HUES6 (cell line): ENCODE measurements around the gene ISLR2.
A peak's percentile ranks its signal among the peaks of the same experiment; 100 is the strongest.

Experiments used
- H3K27ac ChIP-seq: 2 replicates; pipeline ENCODE4 v1.7.0; 2013; ENCODE audit warnings: low read depth, mild to moderate bottlenecking, low read length, inconsistent platforms
- H3K27me3 ChIP-seq: 2 replicates; pipeline ENCODE4 v1.6.1; 2013; ENCODE audit warnings: low read length; ENCODE audit not compliant: control insufficient read depth, insufficient read depth
- H3K36me3 ChIP-seq: 2 replicates; pipeline ENCODE4 v1.6.1; 2013; ENCODE audit warnings: low read length; ENCODE audit not compliant: control insufficient read depth, insufficient read depth
- H3K4me1 ChIP-seq: 2 replicates; pipeline ENCODE4 v1.6.1; 2013; ENCODE audit warnings: low read length; ENCODE audit not compliant: control insufficient read depth, insufficient read depth
- H3K4me3 ChIP-seq: 2 replicates; pipeline ENCODE4 v1.5.1; 2013; ENCODE audit warnings: low read depth, low read length
- H3K9ac ChIP-seq: one replicate; pipeline ENCODE4 v1.6.1; 2013; ENCODE audit warnings: mild to moderate bottlenecking, low read length
- H3K9me3 ChIP-seq: 2 replicates; pipeline ENCODE4 v1.6.1; 2013; ENCODE audit warnings: low read depth, low read length; ENCODE audit not compliant: control insufficient read depth, insufficient read depth

The ISLR2 gene

DNA sequence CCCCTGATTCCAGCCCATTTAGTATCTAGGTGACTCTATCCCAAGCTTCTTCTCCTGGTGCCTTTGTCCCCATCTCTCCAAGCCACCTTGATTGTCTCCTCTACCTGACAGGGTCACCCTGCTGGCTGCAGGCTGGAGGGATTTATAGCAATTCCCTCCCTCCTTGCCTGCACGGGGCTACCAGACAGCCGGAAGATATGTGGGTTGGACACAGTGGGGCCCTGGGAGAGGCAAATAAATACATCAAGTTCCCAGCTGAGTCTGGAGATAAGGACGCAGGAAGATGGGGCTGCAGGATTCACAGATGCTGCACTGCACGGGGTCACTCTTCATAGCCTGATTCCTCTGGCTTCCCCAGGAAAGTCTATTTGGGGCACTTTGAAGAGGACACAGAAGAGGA is 9.3 kb upstream of the ISLR2 start:
- H3K27ac ChIP-seq: no peak overlapping the region
- H3K36me3 ChIP-seq: no peaks in the 10 kb centered on the region
- no peaks in the 10 kb centered on the region for H3K9me3 ChIP-seq
- H3K4me1 ChIP-seq: peaks cover 18% of the 10 kb centered on the region
- H3K27me3 ChIP-seq: peaks cover 11% of the 10 kb centered on the region; the same call in 1 of the 2 replicates
- no peak overlapping the region for H3K9ac ChIP-seq
- H3K4me3 ChIP-seq: no peak overlapping the region

DNA sequence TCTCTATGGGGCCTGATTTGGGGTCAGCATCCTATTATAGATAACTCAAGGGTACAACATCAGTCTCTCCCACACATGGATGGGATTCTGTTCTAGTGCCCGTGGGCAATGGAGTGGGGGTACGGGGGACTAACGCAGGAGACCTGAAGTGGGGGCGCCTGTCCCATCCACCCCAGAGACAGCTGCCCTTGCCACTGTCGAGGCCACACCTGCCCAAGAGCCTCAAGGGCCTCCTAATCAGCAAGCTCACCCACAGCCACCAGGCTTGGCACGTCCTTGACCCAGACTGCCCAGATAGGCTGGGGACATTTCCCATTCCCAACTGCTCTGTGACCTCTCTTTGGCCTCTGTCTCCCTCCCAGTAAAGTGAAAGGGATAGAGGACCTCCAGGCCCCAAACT is 8.5 kb upstream of the ISLR2 start:
- no peaks in the 10 kb centered on the region for H3K9me3 ChIP-seq
- peaks cover 18% of the 10 kb centered on the region for H3K4me1 ChIP-seq
- peaks cover 17% of the 10 kb centered on the region for H3K27me3 ChIP-seq
- no peaks in the 10 kb centered on the region for H3K36me3 ChIP-seq
- H3K27ac ChIP-seq: no peak overlapping the region
- no peak overlapping the region for H3K9ac ChIP-seq
- no peak overlapping the region for H3K4me3 ChIP-seq

DNA sequence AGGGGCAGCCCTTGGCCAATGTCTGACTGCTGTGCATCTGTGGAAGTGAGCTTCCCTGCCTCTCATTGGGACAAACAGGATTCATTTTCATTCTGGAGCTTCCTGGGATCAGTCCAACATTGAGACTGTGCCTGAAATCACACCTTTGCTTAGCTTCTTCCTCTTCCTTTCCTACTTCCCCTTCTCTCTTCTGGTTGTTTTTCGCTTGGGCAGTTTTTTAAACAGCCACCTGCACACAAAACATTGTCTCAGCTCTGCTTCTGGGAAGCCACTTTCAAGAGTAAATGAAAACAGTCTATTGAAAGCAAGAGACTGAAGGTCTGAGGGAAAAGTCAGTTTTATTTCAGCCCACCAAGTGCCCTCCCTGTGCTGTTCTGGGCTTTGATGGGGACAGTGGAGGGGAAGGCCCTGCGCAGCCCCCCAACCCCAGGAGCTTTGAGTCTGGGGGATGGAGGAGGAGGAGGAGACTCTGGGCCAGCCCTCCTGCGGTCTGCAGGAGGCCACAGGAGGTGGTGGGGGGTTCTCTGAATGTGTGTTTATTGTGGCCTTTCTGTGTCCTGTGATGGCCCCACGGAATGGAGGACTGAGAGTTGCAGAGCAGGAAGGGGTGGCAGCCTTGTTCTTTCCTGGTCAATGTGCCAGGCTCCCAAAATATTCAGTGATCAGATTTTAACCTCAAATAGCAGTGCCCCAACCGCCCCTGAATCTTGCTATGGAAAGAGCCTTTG is 7.8 kb upstream of the ISLR2 start:
- Histone ChIP-seq H3K27me3 (peaks cover 24% of the 10 kb centered on the region), H3K4me1 (peaks cover 23% of the 10 kb centered on the region), H3K36me3 (no peaks in the 10 kb centered on the region), H3K9ac (no peak overlapping the region), H3K4me3 (no peak overlapping the region), H3K9me3 (no peaks in the 10 kb centered on the region), H3K27ac (no peak overlapping the region)

DNA sequence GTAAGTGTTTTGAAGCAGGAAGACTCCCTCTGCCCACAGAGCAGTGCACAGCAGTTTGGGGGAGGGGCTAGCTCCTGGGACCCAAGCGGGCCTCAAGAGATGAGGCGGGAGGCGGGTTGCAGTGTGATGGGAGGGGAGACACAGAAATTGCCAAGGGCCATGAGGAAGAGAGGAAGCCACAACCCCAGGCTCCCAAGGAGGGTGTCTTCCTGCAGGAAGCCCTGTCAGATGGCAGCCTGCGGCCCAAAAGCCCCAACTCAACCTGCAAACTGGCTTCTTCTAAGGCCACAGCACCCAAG is 7.3 kb upstream of the ISLR2 start:
- H3K27ac ChIP-seq: no peak overlapping the region

DNA sequence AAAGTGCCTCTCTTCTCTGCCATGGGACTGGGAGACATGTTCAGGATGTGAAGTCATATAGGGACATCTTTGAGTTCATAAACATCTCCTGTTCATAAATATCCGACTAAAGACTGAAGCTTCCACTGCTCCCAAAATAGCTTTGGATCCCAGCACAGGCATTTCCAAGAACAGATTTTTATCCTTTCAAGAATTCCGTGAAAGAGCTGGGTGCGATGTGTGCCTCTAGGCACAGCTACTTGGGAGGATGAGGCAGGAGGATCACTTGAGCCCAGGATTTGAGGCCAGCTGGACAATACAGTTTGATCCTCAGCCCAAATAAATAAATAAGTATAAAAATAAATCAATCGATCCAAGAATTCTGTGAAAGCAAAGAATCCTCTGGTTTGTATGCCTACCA is 6.7 kb upstream of the ISLR2 start:
- H3K36me3 ChIP-seq: no peaks in the 10 kb centered on the region
- peaks cover 34% of the 10 kb centered on the region for H3K27me3 ChIP-seq
- no peaks in the 10 kb centered on the region for H3K9me3 ChIP-seq
- H3K27ac ChIP-seq: no peak overlapping the region
- peaks cover 27% of the 10 kb centered on the region for H3K4me1 ChIP-seq
- H3K9ac ChIP-seq: no peak overlapping the region
- H3K4me3 ChIP-seq: no peak overlapping the region

More for the DNA sequence above, 7.3 kb upstream of the ISLR2 start:
- Histone ChIP-seq H3K4me1 (peaks cover 23% of the 10 kb centered on the region), H3K4me3 (no peak overlapping the region), H3K9ac (no peak overlapping the region), H3K36me3 (no peaks in the 10 kb centered on the region), H3K27me3 (peaks cover 29% of the 10 kb centered on the region), H3K9me3 (no peaks in the 10 kb centered on the region)

DNA sequence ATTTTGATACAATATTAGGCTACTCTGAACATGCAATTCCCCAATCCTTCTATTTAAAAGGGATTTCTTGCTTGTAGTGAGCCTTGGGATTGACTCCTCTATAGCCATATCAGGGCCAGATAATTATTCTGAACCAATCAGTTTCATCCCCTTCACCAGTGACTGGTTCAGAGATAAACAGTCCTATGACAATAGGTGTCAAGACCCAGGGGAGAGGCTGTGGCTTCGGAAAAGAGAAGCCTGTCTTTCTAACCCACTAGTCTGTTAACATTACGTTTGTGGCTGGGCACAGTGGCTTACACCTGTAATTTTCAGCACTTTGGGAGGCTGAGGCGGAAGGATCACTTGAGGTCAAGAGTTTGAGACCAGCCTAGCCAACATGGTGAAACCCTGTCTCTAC is 6.2 kb upstream of the ISLR2 start:
- Histone ChIP-seq H3K4me1 (peaks cover 32% of the 10 kb centered on the region), H3K4me3 (no peak overlapping the region), H3K9ac (no peak overlapping the region), H3K27ac (no peak overlapping the region), H3K9me3 (no peaks in the 10 kb centered on the region), H3K27me3 (peaks cover 40% of the 10 kb centered on the region), H3K36me3 (no peaks in the 10 kb centered on the region)

DNA sequence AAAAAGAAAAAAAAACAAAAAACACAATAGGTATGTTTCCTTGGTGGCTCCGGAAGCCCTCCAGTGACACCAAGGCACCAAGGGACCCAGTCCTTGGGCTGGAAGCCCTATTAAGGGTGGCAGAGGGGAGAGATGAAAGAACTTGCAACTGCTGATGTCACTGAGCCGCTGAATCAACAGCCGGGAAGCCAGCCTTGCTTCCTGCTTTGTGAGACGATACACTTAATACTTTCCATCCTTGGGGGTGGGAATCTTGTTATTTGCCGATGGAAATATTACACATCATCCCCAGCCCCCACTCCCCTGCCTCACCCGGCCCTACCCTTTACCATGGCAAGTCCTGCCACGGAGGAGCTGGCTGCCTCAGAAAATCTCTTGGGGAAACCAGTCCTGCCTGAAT is 5.6 kb upstream of the ISLR2 start:
- no peaks in the 10 kb centered on the region for H3K9me3 ChIP-seq
- H3K27me3 ChIP-seq: peaks cover 45% of the 10 kb centered on the region
- H3K4me1 ChIP-seq: peaks cover 37% of the 10 kb centered on the region
- no peak overlapping the region for H3K4me3 ChIP-seq
- H3K9ac ChIP-seq: no peak overlapping the region
- no peaks in the 10 kb centered on the region for H3K36me3 ChIP-seq
- no peak overlapping the region for H3K27ac ChIP-seq

DNA sequence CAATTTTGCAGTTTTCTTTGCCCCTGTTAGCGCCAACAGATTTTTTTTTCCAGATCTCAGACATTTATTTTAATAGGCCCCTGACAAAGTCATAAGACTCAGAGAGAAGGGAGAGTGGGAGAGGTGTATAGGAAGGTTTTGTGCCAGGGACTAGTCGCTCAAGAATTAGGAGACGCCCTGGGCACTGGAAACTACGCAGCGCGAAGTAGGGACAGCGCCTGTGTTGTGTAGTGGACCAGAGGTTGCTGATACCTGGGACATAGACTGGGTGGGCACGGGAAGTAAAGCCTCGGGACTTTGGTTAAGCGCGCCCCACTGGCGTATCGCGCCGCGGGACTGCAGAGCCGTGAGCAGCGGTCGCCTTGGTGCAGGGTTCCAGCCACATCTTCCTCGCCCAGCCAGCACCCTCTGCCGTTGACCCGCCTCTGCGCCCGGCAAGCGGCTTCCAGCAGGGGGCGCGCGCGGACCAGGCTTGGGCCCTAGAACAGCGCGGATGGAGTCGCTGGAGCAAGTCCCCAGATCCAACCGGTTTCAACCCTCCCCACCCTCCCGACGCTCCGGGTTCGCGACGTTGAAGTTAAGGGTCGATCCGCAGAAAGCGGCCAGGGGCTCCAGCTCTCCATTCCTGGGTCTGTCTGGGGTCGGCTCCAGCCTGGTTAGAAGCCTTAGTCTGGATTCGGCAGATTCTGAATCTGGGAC is 3.0 kb upstream of the ISLR2 start:
- H3K27ac ChIP-seq: no peak overlapping the region
- H3K27me3 ChIP-seq: peaks cover 72% of the 10 kb centered on the region
- peaks cover 50% of the 10 kb centered on the region for H3K4me1 ChIP-seq
- H3K4me3 ChIP-seq: peak overlapping the region; percentile 49
- no peak overlapping the region for H3K9ac ChIP-seq
- H3K9me3 ChIP-seq: no peaks in the 10 kb centered on the region
- no peaks in the 10 kb centered on the region for H3K36me3 ChIP-seq

DNA sequence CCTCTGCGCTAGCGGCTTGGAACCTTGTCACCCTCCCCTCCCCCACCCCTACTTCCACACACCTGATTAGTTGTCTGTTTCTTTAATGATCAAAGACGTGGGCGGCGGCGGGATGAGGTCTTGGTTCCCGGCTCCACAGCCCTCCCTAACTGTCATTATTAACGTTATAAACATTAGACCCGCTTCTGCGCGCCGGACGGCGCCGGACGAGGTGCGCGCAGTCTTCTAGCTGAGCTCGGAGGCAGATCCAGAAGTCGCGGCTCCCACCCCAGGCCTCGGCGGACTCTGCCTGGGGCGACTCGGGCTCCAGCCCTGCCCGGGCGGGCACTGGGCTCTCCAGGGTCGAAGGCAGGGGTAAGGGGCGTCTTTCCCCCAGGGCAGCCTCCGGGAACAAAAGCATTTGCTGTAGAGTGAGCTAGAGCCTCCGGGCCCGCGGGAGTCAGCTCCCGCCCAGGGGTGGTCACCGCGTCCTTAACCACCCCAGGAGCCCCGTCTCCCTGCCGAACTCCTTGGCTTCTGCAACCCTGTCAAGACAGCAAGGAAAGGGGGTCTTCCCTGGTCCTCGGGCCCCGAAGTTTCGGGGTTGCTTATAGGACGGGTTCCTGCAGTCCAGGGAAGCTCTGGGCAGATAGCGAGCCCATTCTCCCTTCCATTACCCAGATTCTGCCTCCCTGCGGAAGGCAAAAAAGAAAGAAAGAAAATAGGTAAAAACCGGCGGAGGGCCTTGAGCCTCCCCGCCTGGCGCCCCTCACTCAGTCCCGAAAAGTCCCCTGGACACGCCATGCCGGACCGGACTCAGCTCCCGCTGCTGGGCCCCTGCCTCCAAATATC is 2.2 kb upstream of the ISLR2 start:
- no peak overlapping the region for H3K27ac ChIP-seq
- H3K9me3 ChIP-seq: peaks cover 5% of the 10 kb centered on the region; the same call in 1 of the 2 replicates
- no peaks in the 10 kb centered on the region for H3K36me3 ChIP-seq
- H3K4me3 ChIP-seq: peak overlapping the region; percentile 49
- H3K27me3 ChIP-seq: peaks cover 79% of the 10 kb centered on the region
- H3K9ac ChIP-seq: peak overlapping the region; percentile 51
- peaks cover 49% of the 10 kb centered on the region for H3K4me1 ChIP-seq

DNA sequence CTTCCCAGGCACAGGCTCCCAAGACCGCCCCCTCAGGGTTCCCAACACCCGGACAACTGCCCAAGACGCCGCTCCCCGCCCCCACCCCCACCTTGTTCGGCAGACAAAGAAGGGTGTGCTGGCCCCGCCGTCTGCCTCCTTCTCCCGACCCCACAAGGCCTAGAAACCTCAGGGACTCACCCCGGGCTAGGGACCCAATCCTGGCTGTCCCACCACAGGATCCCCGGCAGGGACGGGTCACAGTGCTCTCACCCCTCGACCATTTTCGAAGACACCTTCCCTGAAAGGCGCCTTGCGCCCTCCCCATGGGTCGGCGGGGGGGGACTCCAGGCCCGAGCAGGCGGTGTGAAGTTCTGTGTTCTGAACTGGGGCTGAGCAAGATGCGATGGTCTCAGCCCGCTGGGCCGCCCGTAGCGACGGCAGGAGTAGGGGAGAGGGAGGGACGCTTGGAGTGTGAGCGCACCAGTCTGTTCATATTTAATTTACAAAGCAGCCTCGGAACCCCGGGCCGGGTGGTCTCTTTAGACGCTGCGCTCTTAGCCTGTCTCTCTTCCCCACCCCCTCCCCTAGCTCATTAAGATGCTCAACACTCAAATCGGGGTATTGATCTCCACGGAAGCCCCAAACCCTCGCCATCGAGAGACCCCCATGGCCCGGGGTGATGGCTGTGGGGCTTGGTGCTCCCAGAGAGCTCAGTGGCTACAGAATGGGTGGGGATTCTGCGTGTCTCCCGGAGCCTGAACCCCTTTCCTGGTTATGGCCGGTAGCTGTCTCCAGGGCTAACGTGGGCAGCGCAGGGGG is 1.4 kb upstream of the ISLR2 start:
- Histone ChIP-seq H3K9me3 (peaks cover 6% of the 10 kb centered on the region; the same call in 1 of the 2 replicates), H3K4me3 (peak overlapping the region; percentile 49), H3K36me3 (no peaks in the 10 kb centered on the region), H3K4me1 (peaks cover 47% of the 10 kb centered on the region), H3K27ac (no peak overlapping the region), H3K27me3 (peaks cover 82% of the 10 kb centered on the region), H3K9ac (peak overlapping the region; percentile 51)
